CD4-positive, alpha-beta T cell treated with Interleukin-21 for 1 hour (primary cell): ENCODE results near the gene FNIP1.
"Not testable (repeated sequence)": the region's sequence is repeated elsewhere in the genome, so short reads cannot be mapped to it uniquely, and the experiment has no call there.

Experiments
- DNase-seq: peaks from one replicate; pipeline ENCODE4 v3.0.0-alpha.2; 2020

The FNIP1 gene

GRCh38 chr5:131796793-131797693, at the start of gene FNIP1:
Gene FNIP1, minus strand, starts transcription at chr5:131797017. Its CDS starts 96 bp downstream, at chr5:131796921.
- DNase-seq = peak; percentile 97

- no peak for DNase-seq
Observed at GRCh38 chr5:131846536-131846935, 49.7 kb upstream of the FNIP1 start.

DNA sequence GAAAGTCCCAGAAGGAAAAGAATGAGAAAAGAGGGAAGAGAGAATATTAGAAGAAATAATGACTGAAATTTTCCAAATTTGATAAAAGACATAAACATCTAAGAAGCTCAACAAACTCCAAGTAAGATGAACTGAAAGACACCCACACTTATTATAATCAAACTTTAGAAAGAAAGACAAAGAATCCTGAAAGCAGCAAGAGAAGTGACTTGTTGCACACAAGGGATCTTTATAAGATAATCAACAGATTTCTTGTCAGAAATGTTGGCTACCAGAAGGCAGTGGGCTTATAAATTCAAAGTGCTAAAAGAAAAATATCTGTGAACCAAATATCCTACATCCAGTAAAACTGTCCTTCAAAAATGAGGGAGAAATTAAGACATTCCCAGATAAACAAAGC, 49.0 kb upstream of the FNIP1 start:
- DNase-seq = no peak

GRCh38 chr5:131842971-131843370, 46.2 kb upstream of the FNIP1 start:
- not testable (repeated sequence) for DNase-seq

DNA sequence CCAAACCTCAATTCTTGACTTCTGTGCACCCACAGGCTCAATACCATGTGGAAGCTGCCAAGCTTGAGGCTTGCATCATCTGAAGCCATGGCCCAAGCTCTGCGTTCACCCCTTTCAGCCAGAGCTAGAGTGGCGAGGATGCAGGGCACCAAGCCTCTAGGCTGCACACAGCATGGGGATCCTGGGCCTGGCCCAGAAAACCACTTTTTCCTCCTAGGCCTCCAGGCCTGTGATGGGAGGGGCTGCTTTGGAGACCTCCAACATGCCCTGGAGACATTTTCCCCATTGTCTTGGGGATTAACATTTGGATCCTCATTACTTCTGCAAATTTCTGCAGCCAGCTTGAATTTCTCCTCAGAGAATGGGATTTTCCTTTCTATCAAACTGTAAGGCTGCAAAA, 35.9 kb upstream of the FNIP1 start:
- not testable (repeated sequence) for DNase-seq

- no peak for DNase-seq
Observed at GRCh38 chr5:131825404-131826013, 28.7 kb upstream of the FNIP1 start.

GRCh38 chr5:131824631-131825030, 27.8 kb upstream of the FNIP1 start:
- no peak for DNase-seq

GRCh38 chr5:131821221-131821620, 24.4 kb upstream of the FNIP1 start:
- no peak for DNase-seq

DNA sequence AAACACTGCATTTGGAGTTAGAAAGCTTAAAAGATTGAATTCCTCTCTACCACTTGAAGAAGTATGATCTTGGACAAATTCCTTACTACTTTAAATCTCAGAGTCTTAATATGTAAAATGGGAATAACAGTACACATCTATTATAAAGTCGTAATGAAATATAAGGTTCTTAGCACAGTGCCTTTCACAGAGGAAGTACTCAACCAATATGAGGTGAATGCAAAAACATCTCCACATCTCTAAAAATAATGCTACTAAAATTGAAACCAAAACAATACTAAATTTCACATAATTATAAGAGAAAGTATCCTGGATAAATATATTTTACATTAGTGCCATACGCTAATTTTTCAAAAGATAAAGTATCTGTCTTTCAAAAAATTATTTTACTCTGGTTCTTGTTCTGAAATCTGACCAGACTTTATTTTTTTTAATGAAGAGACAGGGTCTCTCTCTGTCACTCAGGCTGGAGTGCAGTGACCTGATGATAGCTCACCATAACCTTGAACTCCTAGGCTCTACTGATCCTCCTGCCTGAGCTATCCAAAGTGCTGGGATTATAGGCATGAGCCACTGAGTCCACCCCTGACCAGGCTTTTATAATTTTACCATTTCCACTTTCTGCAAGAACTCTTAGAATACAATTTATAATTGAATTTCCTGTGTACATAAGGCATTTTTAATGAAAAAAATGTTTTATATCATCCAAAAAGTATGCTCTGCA, 21.3 kb upstream of the FNIP1 start:
- DNase-seq = no peak

GRCh38 chr5:131814990-131815389, 18.2 kb upstream of the FNIP1 start:
- DNase-seq = no peak

- no peak for DNase-seq
Observed at GRCh38 chr5:131812371-131813160, 15.7 kb upstream of the FNIP1 start.

DNA sequence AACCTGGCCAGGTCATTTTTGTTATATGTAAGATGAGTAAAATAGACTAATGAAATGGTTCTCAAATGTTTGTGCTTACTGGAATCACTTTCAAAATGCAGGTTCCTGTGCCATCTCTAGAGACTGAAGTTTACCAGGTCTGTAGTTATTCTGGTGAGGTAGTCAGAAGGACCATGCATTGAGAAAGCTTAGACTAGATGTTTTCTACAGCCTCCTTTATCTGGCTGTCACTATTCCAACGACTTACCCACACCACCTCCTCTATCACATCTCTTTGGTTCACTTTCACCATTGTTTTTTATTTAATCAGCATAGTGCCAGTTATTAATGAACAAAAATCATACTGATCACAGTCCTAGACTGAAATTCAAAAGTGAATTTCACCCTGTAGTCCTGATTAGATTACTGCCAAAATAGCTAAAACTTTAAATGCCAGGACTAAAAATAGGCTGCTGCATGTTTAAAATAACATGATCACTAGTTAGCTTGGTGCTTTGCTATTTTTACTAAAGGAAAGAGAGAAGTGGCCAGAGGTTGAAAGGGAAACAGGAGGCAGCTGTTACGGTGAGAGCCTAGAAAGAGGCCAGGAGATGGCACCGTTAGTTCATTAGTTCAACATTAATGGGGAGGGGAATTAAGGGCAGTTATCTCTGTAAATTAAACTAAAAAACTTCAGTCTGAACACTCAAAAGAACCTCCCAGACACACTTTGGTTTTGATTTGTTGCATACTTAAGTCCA, 13.9 kb upstream of the FNIP1 start:
- DNase-seq = peak; percentile 40

DNA sequence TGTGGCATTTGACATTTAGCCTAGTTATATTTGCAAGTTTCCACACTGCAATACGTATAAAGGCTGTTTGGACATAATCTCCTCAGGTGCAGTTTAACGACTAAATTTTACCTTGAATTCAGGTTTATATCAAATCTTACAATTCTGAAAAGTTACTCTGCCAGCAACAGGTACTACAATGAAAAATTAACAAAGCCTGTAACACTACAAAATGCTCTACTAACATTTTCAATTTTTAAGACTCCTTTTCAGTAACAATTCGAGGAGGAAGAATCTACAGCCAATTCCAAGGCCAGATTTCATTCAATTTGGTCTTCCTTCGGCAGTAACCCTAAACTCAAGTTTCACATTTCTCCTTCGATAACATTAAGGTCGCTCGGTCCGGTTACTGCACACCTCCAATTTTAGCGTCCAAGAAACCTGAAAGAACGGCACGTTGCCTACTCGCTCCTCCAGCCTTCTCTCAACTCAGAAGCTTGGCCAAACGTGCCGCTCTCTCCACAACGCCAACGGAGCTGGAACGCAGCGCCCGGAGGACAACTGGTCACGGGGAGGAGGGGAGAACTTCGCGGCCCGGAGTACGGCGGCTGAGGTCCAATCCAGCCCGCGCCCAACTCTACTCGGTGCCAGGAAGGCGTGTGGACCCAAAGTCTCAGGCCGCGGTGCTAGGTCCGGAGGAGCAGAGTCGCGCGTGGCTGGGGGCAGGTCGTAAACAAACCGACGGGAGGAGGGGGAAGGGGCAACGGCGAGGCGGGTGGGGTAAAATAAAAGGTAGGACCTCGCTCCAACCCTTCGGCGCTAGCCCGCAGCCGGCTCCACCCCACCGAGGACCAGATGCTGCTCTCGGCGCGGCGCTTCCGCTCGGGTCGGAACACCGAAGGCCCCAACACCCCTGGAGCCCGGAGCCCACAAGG, 681 bp downstream of the FNIP1 start:
- peak; percentile 38 for DNase-seq

DNA sequence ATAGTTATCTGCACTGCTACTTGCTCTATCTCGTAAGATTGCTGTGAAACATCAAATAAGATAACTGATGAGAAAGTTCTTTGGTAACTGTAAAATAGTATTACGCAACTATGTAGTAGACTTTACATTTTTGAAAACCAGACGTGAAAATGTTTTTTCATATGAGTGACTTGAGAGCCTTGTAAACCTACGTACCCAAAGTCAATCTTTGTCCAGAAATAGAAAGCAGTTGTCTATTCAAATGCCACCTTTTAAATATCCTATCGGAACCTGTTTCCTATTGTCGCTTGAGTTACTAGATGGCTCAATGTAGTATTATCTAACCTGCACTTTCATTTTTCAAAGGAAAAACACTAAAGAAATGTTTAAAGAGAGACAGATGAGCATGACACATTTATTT, 1.6 kb downstream of the FNIP1 start:
- DNase-seq = no peak

DNA sequence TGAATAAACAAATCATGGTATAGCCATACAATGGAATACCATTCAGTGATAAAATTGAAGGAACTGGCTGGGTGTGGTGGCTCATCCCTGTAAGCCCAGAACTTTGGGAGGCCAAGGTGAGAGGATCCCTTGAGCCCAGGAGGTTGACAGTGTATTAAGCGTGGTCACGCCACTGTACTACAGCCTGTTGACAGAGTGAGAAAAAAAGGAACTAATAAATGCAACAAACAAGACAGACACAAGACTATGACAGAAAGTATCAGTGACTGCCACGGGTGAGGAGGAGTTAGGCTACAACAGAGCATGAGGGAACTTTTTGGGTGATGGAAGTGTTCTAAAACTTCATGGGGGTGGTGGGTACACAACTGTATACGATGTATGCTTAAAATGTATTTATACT, 2.2 kb downstream of the FNIP1 start:
- DNase-seq = no peak

- DNase-seq = no peak
Observed at GRCh38 chr5:131792896-131793295, 3.9 kb downstream of the FNIP1 start.

- no peak for DNase-seq
Observed at GRCh38 chr5:131791866-131792265, 5.0 kb downstream of the FNIP1 start.

DNA sequence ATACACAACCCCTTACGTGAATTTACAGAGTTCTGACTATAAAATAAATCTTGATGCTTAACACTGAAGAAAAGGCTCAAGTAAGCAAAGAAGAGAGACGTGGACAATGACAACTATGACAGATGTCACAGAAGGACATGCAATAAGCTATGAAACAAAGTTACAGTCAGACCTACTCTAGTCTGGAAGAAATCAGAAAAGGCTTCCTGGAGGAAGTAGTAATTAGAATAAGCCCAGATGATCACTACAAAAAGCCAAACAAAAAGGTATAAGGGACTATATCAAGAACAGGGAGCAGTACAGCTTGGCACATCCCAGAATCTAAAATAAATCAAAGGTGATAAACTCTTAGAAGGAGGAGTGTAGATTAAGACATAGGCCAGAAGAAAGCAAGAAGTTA, 6.3 kb downstream of the FNIP1 start:
- DNase-seq = no peak

GRCh38 chr5:131789765-131790164, 7.1 kb downstream of the FNIP1 start:
- no peak for DNase-seq

GRCh38 chr5:131787736-131788135, 9.1 kb downstream of the FNIP1 start:
- DNase-seq = no peak
